K562 (cell line): ENCODE measurements around the gene CCDC88C. TPM values are rescaled to one million over a fixed set of nuclear protein-coding genes. Genes with fewer than 3 reads are reported as not detected.

ENCODE experiments used
- ATAC-seq: fragments of 200-7000 bp; cut with Tn5 transposase; 3 replicates; pipeline ENCODE4 v1.9.1; 2020; ENCODE audit warnings: moderate library complexity
- BruUV-seq: library from RNA; stranded (reverse); fragments of 400-500 nt; replicated peaks from 2 replicates; lab custom pipeline; 2021; lab: Mats Ljungman, UMichigan
- CTCF ChIA-PET: fragments of 300-600 bp; formaldehyde crosslinking; extraction: SDS; loops from one replicate; lab custom pipeline; 2021; ENCODE audit warnings: low intra/inter-chr PET ratio; lab: Yijun Ruan, JAX
- POLR2A ChIA-PET: fragments of 300-600, 350-650 bp; sonication (Branson Sonifier 250); formaldehyde crosslinking; extraction: SDS; loops from one replicate; lab custom pipeline; 2021; ENCODE audit warnings: antibody characterized with exemption, inconsistent platforms; lab: Yijun Ruan, JAX
- DNase-seq, 4 experiments: peaks; one replicate each; pipeline versions ENCODE4 v3.0.0 to v3.0.0-alpha.2; 2011 to 2018; ENCODE audit warnings: low spot score in 3 of 4, mixed read lengths in 3 of 4; ENCODE audit errors: extremely low read depth in 1 of 4
- FAIRE-seq: peaks from 2 replicates; lab custom pipeline; 2011; peaks lifted over from hg19 to GRCh38; lab: Jason Lieb, UNC
- H2AFZ ChIP-seq: 2 replicates; pipeline ENCODE4 v1.6.0; 2011; ENCODE audit warnings: low read depth, low read length, control low read depth, inconsistent platforms
- H3K27ac ChIP-seq: fragments of 200-600 bp; 3 replicates; pipeline ENCODE4 v1.8.0; 2011; ENCODE audit warnings: low read depth, mild to moderate bottlenecking, control low read depth, inconsistent platforms, low read length, moderate library complexity, mixed read lengths; ENCODE audit errors: extremely low read depth
- H3K27me3 ChIP-seq, 2 experiments: fragments of 300-600 bp in 1 of 2; 2 replicates in 1 of 2; 3 replicates in 1 of 2; pipeline versions ENCODE4 v1.6.0 to v1.8.0; 2011; ENCODE audit warnings: inconsistent platforms in 2 of 2, low read length in 2 of 2, mild to moderate bottlenecking in 1 of 2, mixed read lengths in 1 of 2, moderate library complexity in 1 of 2; ENCODE audit not compliant: control insufficient read depth in 2 of 2, insufficient read depth in 2 of 2
- H3K36me3 ChIP-seq: fragments of 300-600 bp; 3 replicates; pipeline ENCODE4 v1.8.0; 2011; ENCODE audit warnings: mild to moderate bottlenecking, low read length, inconsistent platforms; ENCODE audit not compliant: control insufficient read depth, insufficient read depth
- H3K4me1 ChIP-seq, 2 experiments: fragments of 200-600 bp in 1 of 2; replicated peaks in 1 of 2; 2 replicates in 1 of 2; 3 replicates in 1 of 2; pipeline versions ENCODE4 v1.5.1 to v1.8.0; 2011; ENCODE audit warnings: inconsistent platforms in 2 of 2, low read length in 2 of 2, mild to moderate bottlenecking in 1 of 2, mixed read lengths in 1 of 2, moderate library complexity in 1 of 2; ENCODE audit not compliant: control insufficient read depth in 2 of 2, insufficient read depth in 2 of 2
- H3K4me2 ChIP-seq: 2 replicates; pipeline ENCODE4 v1.6.1; 2011; ENCODE audit warnings: low read length, control low read depth, inconsistent platforms, mixed read lengths; ENCODE audit not compliant: insufficient read depth
- H3K4me3 ChIP-seq: fragments of 200-600 bp; sonication (generic), shearing (Covaris generic); 2 replicates; pipeline ENCODE4 v1.5.1; 2016; ENCODE audit warnings: control low read depth, inconsistent platforms
- H3K79me2 ChIP-seq: fragments of 200-600 bp; 3 replicates; pipeline ENCODE4 v1.8.0; 2011; ENCODE audit warnings: low read length, inconsistent platforms; ENCODE audit not compliant: control insufficient read depth, insufficient read depth
- H3K9ac ChIP-seq, 2 experiments: 2 replicates each; pipeline versions ENCODE4 v1.6.0 to v1.6.1; 2011; ENCODE audit warnings: low read depth in 2 of 2, low read length in 2 of 2, control low read depth in 1 of 2, inconsistent platforms in 1 of 2, mild to moderate bottlenecking in 1 of 2, mixed read lengths in 1 of 2; ENCODE audit not compliant: insufficient read depth in 1 of 2
- H3K9me1 ChIP-seq: one replicate; pipeline ENCODE4 v1.6.0; 2011; ENCODE audit warnings: inconsistent platforms, mild to moderate bottlenecking, low read length, moderate library complexity; ENCODE audit not compliant: control insufficient read depth, insufficient read depth
- H3K9me3 ChIP-seq: replicated peaks from 2 replicates; pipeline ENCODE4 v1.5.1; 2011; ENCODE audit warnings: low read depth, low read length, inconsistent platforms; ENCODE audit not compliant: control insufficient read depth, insufficient read depth
- H4K20me1 ChIP-seq: replicated peaks from 2 replicates; pipeline ENCODE4 v1.6.1; 2011; ENCODE audit warnings: low read length, inconsistent platforms, mixed read lengths; ENCODE audit not compliant: control insufficient read depth, insufficient read depth
- CC2D1A ChIP-seq: fragments of 450-650 bp; IDR thresholded peaks from 2 replicates; pipeline ENCODE4 v1.6.1; 2017; ENCODE audit warnings: mild to moderate bottlenecking
- ETV1 ChIP-seq: fragments of 450-650 bp; conservative IDR thresholded peaks from 2 replicates; pipeline ENCODE4 v1.6.1; 2016; ENCODE audit warnings: missing genetic modification characterization, control low read depth, low read depth, missing compliant biosample characterization
- ETV5 ChIP-seq: sonication (generic); formaldehyde crosslinking; IDR thresholded peaks from 2 replicates; pipeline ENCODE4 v1.4.0; 2020; ENCODE audit warnings: low read depth, mild to moderate bottlenecking, missing genetic modification reagents
- KDM5B ChIP-seq: fragments of 200-600 bp; sonication (generic); IDR thresholded peaks from 2 replicates; pipeline ENCODE4 v1.6.1; 2012; ENCODE audit warnings: low read depth, mild to moderate bottlenecking, moderate library complexity, low read length, control low read depth, inconsistent platforms; ENCODE audit not compliant: insufficient replicate concordance
- MECOM ChIP-seq: fragments of 250-450 bp; sonication (Bioruptor Pico); IDR thresholded peaks from 2 replicates; pipeline ENCODE4 v1.8.0; 2022; ENCODE audit warnings: inconsistent platforms
- POLR2AphosphoS2 ChIP-seq: IDR thresholded peaks from 2 replicates; pipeline ENCODE4 v1.6.1; 2012; ENCODE audit warnings: low read length, improper control_type of control experiment
- PRPF4 ChIP-seq: fragments of 200-400 bp; formaldehyde crosslinking; IDR thresholded peaks from one replicate; pipeline ENCODE4 v1.6.1; 2017; ENCODE audit warnings: low read length, low read depth, mild to moderate bottlenecking; ENCODE audit not compliant: insufficient read depth, poor library complexity, severe bottlenecking
- RAD21 ChIP-seq, 2 experiments: fragments of 250-450 bp in 1 of 2; fragments of 450-650 bp in 1 of 2; sonication (Bioruptor Pico) in 1 of 2; formaldehyde crosslinking in 1 of 2; IDR thresholded peaks in 1 of 2; conservative IDR thresholded peaks in 1 of 2; 2 replicates each; pipeline versions ENCODE4 v1.4.0 to v1.8.0; 2020 to 2022; ENCODE audit warnings: mild to moderate bottlenecking in 2 of 2, moderate library complexity in 1 of 2
- RAD51 ChIP-seq: fragments of 450-650 bp; IDR thresholded peaks from 2 replicates; pipeline ENCODE4 v1.7.1; 2016; ENCODE audit warnings: low read depth, mild to moderate bottlenecking, borderline replicate concordance
- TARDBP ChIP-seq: fragments of 450-650 bp; IDR thresholded peaks from 2 replicates; pipeline ENCODE4 v1.6.1; 2016
- XRCC5 ChIP-seq: fragments of 200-400 bp; formaldehyde crosslinking; IDR thresholded peaks from 2 replicates; pipeline ENCODE4 v1.6.1; 2017; ENCODE audit warnings: low read depth, mild to moderate bottlenecking, low read length
- ZNF41 ChIP-seq: fragments of 250-450 bp; sonication (Bioruptor Pico); conservative IDR thresholded peaks from 2 replicates; pipeline ENCODE4 v1.4.0; 2020; ENCODE audit warnings: mild to moderate bottlenecking
- ZNF584 ChIP-seq: fragments of 200-800 bp; sonication (Bioruptor generic); IDR thresholded peaks from 2 replicates; pipeline ENCODE4 v1.6.1; 2016; ENCODE audit warnings: low read depth, mild to moderate bottlenecking, missing genetic modification characterization, missing compliant biosample characterization
- ZNF778 ChIP-seq: fragments of 450-650 bp; formaldehyde crosslinking; IDR thresholded peaks from 2 replicates; pipeline ENCODE4 v1.4.0; 2020; ENCODE audit warnings: mild to moderate bottlenecking, moderate library complexity
- WGBS: fragments of 100-300 bp; shearing (Covaris generic); methylation state at CpG from one replicate; pipeline ENCODE4 v1.1.6; 2016; ENCODE audit warnings: low coverage, mixed read lengths; ENCODE audit not compliant: insufficient coverage; ENCODE audit errors: missing lambda C conversion rate; 5-methylcytosine and 5-hydroxymethylcytosine counted together
- in situ Hi-C: fragments of 300-500 bp; cut with MboI; formaldehyde crosslinking; loops from 4 replicates; pipeline ENCODE4 v1.15.0; 2018; ENCODE audit warnings: inconsistent platforms, mixed read lengths
- intact Hi-C: fragments of 100-400 bp; cut with micrococcal nuclease; formaldehyde crosslinking; loops from 2 replicates; pipeline ENCODE4 v1.14.2; 2022
- polyA plus RNA-seq, 8 experiments: library from polyadenylated mRNA; depleted of rRNA in 4 of 8; stranded (reverse) in 5 of 8; unstranded in 3 of 8; fragments of >200 nt; fragmentation: Nextera tagmentation in 2 of 8; fragmentation: Illumina TruSeq in 1 of 8; extraction: Ambion mirVana in 2 of 8; extraction: Trizol in 1 of 8; gene quantifications; 2 replicates each; pipeline versions ENCODE4 v1.2.1 to v1.2.3, GENCODE V29; 2011 to 2014; ENCODE audit warnings: inconsistent platforms in 1 of 8, missing spikeins in 1 of 8
- total RNA-seq, 7 experiments: library from RNA; depleted of rRNA in 6 of 7; stranded (reverse); fragments of >200 nt in 6 of 7; fragmentation: Illumina TruSeq in 2 of 7; extraction: Trizol in 2 of 7; gene quantifications; 2 replicates each; pipeline versions ENCODE4 v1.2.1 to v1.2.3, GENCODE V29; 2011 to 2021; ENCODE audit warnings: low replicate concordance in 1 of 7

The CCDC88C gene
- total and polyA plus RNA-seq, 9 of the 15 experiments (the other 6 are each of a cell fraction or from before 2014, with no cell fraction given) = 0.62 to 22.5 (median 10.7) TPM

DNA sequence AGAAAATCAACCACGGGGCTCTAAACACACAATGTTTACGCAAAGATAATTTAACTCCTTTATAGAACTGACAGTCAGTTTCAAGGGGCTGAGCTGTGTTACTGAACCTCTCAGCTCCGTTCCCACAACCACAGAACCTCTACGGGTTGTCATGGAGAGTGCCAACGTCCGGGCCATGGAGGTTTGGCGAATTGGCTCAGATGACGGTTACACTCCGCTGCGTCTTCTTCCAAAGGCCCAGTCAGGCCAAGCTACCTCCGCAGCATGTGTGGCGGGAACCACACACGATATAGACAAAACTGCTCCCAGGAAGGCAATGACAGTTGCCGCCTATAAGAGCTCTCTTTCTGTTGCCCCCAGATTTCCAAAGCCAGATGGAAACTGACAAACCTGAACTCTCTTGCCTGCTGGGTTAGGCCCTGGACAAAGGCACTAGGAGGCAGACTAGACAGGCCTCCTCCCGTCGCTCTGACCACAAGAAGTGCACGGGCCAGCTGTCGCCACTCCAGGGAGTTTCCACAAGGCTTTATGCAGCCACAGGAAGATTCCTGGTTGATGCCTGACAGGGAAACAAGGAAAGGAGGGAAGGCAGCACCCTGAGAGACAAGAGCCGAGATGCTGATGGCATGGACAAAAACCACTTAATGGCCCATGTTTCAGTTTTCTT, 30.3 kb downstream of the CCDC88C start:
- ATAC-seq (no peak), FAIRE-seq (no peak), DNase-seq (no peak)
- Histone ChIP-seq H3K4me2 (no peak overlapping the region), H4K20me1 (no peaks in the 10 kb centered on the region), H3K9me3 (no peaks in the 10 kb centered on the region), H3K27ac (no peak overlapping the region), H3K9me1 (no peaks in the 10 kb centered on the region), H3K79me2 (peaks cover 49% of the 10 kb centered on the region), H3K9ac (no peak overlapping the region; a peak in 1 of 4 replicates), H3K4me3 (no peak overlapping the region), H3K27me3 (no peaks in the 10 kb centered on the region), H3K4me1 (peaks cover 9 to 10% of the 10 kb centered on the region in 2 experiments), H3K36me3 (no peaks in the 10 kb centered on the region; the same call in 2 of the 3 replicates), H2AFZ (no peak overlapping the region)
- 77% methylated on average over 15 of the region's 19 CpGs for WGBS
- ChIA-PET CTCF (no interaction called here), POLR2A (no interaction called here)
- intact Hi-C loops (no loop called here), in situ Hi-C loops (no loop called here)
- no TSS peak for BruUV-seq
- TF ChIP-seq ETV5 = no peak
- TF ChIP-seq ETV1 = no peak
- TF ChIP-seq XRCC5 = no peak
- no peak for TF ChIP-seq PRPF4
- TF ChIP-seq ZNF584 (CRISPR knock-in tag) = no peak
- TF ChIP-seq MECOM = no peak
- no peak for TF ChIP-seq RAD21 (CRISPR knock-in tag; conservative IDR thresholded peaks at IDR 0.05 in 1 of 2, IDR thresholded peaks at IDR 0.05 in 1 of 2)
- TF ChIP-seq CC2D1A = no peak
- TF ChIP-seq TARDBP = no peak
- no peak for TF ChIP-seq ZNF41 (CRISPR knock-in tag)
- no peak for TF ChIP-seq ZNF778 (CRISPR knock-in tag)
- TF ChIP-seq RAD51 = no peak
- no peak for TF ChIP-seq POLR2AphosphoS2
- TF ChIP-seq KDM5B = no peak
